Measurements from ENCODE around the gene RARRES2.
"Not testable (repeated sequence)": the region's sequence is repeated elsewhere in the genome, so short reads cannot be mapped to it uniquely, and the experiment has no call there.

RARRES2 gene

DNA sequence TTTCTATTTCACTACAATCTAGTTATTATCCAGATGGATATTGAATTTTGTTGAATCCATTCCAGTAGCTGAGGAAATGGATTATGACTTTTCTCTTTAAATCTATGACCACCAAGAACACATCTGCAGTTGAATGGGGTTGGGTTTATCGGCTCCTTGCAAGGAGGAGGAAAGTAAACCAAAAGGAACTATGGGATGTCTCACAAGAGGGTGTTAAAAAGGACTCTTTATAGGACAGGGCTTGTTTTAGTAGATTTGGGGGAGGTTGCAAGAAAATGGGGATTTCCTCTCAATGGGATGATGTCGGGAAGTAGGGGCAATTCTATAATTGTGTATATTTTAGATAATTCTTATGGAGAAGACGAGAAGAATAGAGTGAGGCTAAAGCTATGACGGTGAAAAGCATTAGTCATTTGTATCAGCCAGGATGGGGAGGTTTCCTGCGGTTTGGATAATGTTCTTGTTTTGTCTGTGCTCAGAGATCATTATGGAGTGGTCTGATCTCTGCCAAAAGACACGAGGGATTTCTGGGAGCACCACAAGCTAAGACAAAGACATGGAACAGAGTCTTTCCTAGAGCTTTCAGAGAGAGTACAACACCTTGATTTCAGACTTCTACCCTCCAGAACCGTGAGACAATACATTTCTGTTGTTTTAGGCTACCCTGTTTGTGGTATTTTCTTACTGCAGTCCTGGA lies 23.5 kb downstream of the RARRES2 start:
- DNase-seq (ENCODE audit: low spot score): no peak

GRCh38 chr7:150316987-150317386 lies 24.4 kb downstream of the RARRES2 start:
- DNase-seq (ENCODE audit: low spot score): not testable (repeated sequence)

- DNase-seq (ENCODE audit: low spot score): no peak
These were observed 26.7 kb downstream of the RARRES2 start for GRCh38 chr7:150314639-150315239.

- no peak for DNase-seq (ENCODE audit: low spot score)
These were observed 27.6 kb downstream of the RARRES2 start for GRCh38 chr7:150313870-150314269.

DNA sequence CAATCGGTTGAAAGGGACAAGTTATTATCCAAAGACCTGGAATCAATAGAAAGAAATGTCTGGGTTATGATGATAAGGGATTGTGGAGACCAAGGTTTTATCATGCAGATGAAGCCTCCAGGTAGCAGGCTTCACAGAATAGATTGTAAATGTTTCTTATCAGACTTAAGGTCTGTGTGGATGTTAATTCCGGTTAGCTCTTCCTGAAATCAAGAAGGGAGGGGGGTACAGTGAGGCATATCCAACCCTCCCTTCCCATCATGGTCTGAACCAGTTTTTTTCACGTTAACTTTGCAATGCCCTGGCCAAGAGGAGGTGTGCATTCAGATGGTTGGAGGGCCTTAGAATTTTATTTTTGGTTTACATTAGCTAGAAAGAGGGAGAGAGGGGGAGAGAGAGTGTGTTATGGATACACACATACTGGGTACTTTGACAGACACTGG lies 28.0 kb downstream of the RARRES2 start:
- DNase-seq (ENCODE audit: low spot score): no peak

GRCh38 chr7:150312649-150313366 lies 28.6 kb downstream of the RARRES2 start:
- DNase-seq (ENCODE audit: low spot score): not testable (repeated sequence)

- DNase-seq (ENCODE audit: low spot score): no peak
These were observed 29.7 kb downstream of the RARRES2 start for GRCh38 chr7:150311711-150312110.

- no peak for DNase-seq (ENCODE audit: low spot score)
These were observed 30.3 kb downstream of the RARRES2 start for GRCh38 chr7:150311146-150311545.

- no peak for DNase-seq (ENCODE audit: low spot score)
These were observed 32.9 kb downstream of the RARRES2 start for GRCh38 chr7:150308575-150308974.

- DNase-seq (ENCODE audit: low spot score): no peak
These were observed 33.5 kb downstream of the RARRES2 start for GRCh38 chr7:150307904-150308303.

- DNase-seq (ENCODE audit: low spot score): no peak
These were observed 34.3 kb downstream of the RARRES2 start for GRCh38 chr7:150307129-150307528.

- DNase-seq (ENCODE audit: low spot score): not testable (repeated sequence)
These were observed 35.1 kb downstream of the RARRES2 start for GRCh38 chr7:150306377-150306776.

DNA sequence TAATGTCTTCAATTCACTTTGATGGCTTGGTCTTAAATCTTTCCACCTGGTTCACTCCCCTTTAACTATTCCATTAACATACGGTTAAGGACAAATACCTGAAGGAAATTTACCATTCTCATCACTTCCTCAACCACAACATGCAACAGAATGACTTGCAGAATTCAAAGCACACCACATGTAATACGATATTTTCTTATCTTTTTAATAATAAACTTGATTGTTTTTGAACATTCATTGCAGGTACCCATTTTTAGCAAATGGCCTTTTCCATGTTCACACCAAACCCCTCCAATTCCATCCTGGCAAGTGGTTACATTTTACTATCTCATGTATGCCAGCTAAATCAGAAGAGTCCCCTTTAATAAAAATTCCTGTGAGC lies 35.5 kb downstream of the RARRES2 start:
- not testable (repeated sequence) for DNase-seq (ENCODE audit: low spot score)

DNA sequence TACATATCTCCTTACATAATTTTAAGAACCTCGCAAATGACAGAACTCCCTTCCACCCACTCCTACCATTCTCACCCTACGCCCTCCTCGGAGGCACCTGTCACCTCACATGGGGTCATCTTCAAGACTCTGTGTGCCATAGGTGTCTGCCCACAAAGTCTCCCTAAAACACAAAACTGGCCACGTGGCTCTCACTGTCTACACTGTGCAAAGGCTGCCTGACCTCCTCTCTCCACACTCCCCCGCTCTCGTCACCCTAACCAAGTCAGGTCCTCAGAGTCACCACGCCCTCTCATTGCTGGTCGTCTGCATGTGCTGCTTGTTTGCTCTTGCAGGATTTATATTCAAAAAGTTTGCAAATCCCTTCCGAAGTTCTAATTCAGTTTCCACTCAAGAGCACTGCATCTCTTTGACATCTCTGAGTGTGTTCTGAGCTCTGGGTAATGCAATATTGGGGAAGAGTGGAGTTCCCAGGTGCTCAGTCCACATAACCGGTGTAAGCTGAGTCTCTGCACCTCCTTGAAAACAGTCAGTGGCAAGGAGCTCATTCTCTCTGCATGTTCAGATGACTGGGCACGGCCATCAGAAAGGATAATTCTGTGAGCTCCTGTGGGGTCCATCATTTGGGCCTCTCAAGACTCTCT lies 36.0 kb downstream of the RARRES2 start:
- DNase-seq (ENCODE audit: low spot score): not testable (repeated sequence)

- not testable (repeated sequence) for DNase-seq (ENCODE audit: low spot score)
These were observed 36.8 kb downstream of the RARRES2 start for GRCh38 chr7:150304499-150305258.

- DNase-seq (ENCODE audit: low spot score): not testable (repeated sequence)
These were observed 38.5 kb downstream of the RARRES2 start for GRCh38 chr7:150302908-150303310.

GRCh38 chr7:150297978-150298377 lies 43.5 kb downstream of the RARRES2 start:
- not testable (repeated sequence) for DNase-seq (ENCODE audit: low spot score)

DNA sequence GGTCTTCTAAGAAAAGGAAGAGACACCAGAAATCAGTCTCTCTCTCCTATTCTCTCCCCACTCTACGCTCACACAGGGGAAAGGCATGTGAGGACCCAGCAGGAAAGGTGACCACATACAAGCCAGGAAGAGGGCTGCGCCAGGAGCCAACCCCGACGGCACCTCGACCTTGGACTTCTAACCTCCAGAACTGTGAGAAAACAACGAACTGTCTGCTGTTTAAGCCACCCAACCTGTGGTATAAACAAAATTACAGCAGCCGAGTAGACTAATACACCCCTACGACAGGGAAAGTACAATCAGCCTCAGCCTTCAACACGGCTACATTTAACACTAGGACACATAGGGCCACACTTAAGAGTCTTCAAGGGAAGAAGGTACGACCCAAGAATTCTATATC lies 44.6 kb downstream of the RARRES2 start:
- not testable (repeated sequence) for DNase-seq (ENCODE audit: low spot score)

- not testable (repeated sequence) for DNase-seq (ENCODE audit: low spot score)
These were observed 45.8 kb downstream of the RARRES2 start for GRCh38 chr7:150295614-150296013.

GRCh38 chr7:150295027-150295426 lies 46.4 kb downstream of the RARRES2 start:
- DNase-seq (ENCODE audit: low spot score): not testable (repeated sequence)

DNA sequence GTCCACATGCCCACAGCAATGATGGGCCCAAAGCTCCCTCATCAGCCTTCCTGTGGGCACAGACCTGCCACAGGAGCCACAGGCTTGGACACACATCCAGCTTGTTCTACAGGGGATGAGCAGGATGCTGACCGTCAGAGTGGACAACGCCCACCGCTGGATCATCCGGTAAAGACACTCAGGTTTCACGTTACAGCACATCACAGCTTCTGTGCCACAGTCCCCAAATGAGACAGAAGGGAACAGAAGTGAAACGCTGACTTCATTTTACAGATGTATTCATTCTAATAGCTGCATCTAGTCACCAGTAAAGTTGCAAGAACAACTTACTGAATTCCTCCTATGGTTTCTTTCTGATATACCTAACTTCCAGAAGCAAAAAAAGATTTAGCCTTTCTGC lies 51.1 kb downstream of the RARRES2 start:
- DNase-seq (ENCODE audit: low spot score): not testable (repeated sequence)

DNA sequence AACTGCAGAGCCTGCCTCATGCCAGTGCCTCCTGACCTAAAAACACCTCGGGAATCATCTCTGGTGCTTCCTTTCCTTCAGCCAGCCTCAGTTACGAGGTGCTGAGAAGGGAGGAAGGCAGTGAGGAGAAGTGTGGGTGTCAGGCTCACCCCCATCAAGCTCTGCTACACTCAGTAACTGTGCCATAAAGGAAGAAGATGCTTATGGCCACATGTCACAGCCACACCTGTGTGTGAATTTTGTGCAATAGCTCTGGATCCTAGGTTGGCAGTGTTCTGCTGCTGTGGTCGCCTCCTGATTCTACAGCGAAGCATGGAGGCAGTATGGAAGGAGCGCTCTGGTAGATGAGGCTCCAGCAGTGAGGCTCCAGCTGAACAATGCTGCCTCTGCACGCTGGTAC lies 52.6 kb downstream of the RARRES2 start:
- not testable (repeated sequence) for DNase-seq (ENCODE audit: low spot score)
